ENCODE measurements around the gene AP1G2.

Gene AP1G2

GRCh38 chr14:23557521-23557920 is 10.1 kb downstream of the AP1G2 start:
- no peak for DNase-seq (ENCODE audit: low read depth)

GRCh38 chr14:23556700-23557440 is 10.7 kb downstream of the AP1G2 start:
- no peak for DNase-seq (ENCODE audit: low read depth)

GRCh38 chr14:23555882-23556699 is 11.5 kb downstream of the AP1G2 start, which contains the start of gene THTPA:
Gene THTPA, plus strand, starts transcription at chr14:23556271. Its CDS starts 487 bp downstream, at chr14:23556758.
- peak; percentile 89 for DNase-seq (ENCODE audit: low read depth)

- no peak for DNase-seq (ENCODE audit: low read depth)
These were observed 12.1 kb downstream of the AP1G2 start for GRCh38 chr14:23555533-23555881.

- peak; percentile 60 for DNase-seq (ENCODE audit: low read depth)
These were observed 16.1 kb downstream of the AP1G2 start, which contains the start of gene ZFHX2 for GRCh38 chr14:23551266-23552028. Gene ZFHX2, minus strand, starts transcription at chr14:23551765. Its CDS starts 16,440 bp downstream, at chr14:23535325.

GRCh38 chr14:23550812-23551265 is 16.8 kb downstream of the AP1G2 start:
- no peak for DNase-seq (ENCODE audit: low read depth)

- DNase-seq (ENCODE audit: low read depth): no peak
These were observed 17.3 kb downstream of the AP1G2 start for GRCh38 chr14:23550131-23550811.

GRCh38 chr14:23548351-23549318 is 19.0 kb downstream of the AP1G2 start:
- DNase-seq (ENCODE audit: low read depth): no peak

GRCh38 chr14:23547924-23548323 is 19.7 kb downstream of the AP1G2 start:
- DNase-seq (ENCODE audit: low read depth): no peak

- no peak for DNase-seq (ENCODE audit: low read depth)
These were observed 21.0 kb downstream of the AP1G2 start for GRCh38 chr14:23546450-23547035.

GRCh38 chr14:23545740-23546365 is 21.7 kb downstream of the AP1G2 start:
- no peak for DNase-seq (ENCODE audit: low read depth)

GRCh38 chr14:23544511-23545447 is 22.8 kb downstream of the AP1G2 start:
- DNase-seq (ENCODE audit: low read depth): no peak

GRCh38 chr14:23543403-23543802 is 24.2 kb downstream of the AP1G2 start:
- no peak for DNase-seq (ENCODE audit: low read depth)

GRCh38 chr14:23542261-23542660 is 25.3 kb downstream of the AP1G2 start:
- DNase-seq (ENCODE audit: low read depth): no peak

GRCh38 chr14:23540141-23540469 is 27.5 kb downstream of the AP1G2 start:
- DNase-seq (ENCODE audit: low read depth): no peak

- no peak for DNase-seq (ENCODE audit: low read depth)
These were observed 28.1 kb downstream of the AP1G2 start for GRCh38 chr14:23539248-23540140.

GRCh38 chr14:23538785-23539184 is 28.8 kb downstream of the AP1G2 start:
- no peak for DNase-seq (ENCODE audit: low read depth)
